Testis (tissue), 2 donors: Measurements from ENCODE around the gene FGR.

Experiments used
- CTCF ChIP-seq, 3 experiments: fragments of 450-650 bp in 2 of 3; fragments of 200-600 bp in 1 of 3; sonication (generic) in 1 of 3; IDR thresholded peaks; one replicate each; pipeline ENCODE4 v1.5.1; 2016 to 2019; ENCODE audit warnings: antibody characterized with exemption in 3 of 3, mild to moderate bottlenecking in 2 of 3, moderate library complexity in 1 of 3
- POLR2A ChIP-seq: fragments of 450-650 bp; IDR thresholded peaks from one replicate; pipeline ENCODE4 v1.6.1; 2017; ENCODE audit warnings: antibody characterized with exemption, mild to moderate bottlenecking, moderate library complexity

- TF ChIP-seq CTCF (IDR thresholded peaks at IDR 0.05), result no peak
- TF ChIP-seq POLR2A, result no peak
Measured at GRCh38 chr1:27672750-27673112, 37.7 kb upstream of the FGR start.
